Ishikawa (cell line): ENCODE data around the gene POLR1D.

Experiments used
- CEBPB ChIP-seq: IDR thresholded peaks from 2 replicates; pipeline ENCODE4 v1.6.1; 2012
- FOXM1 ChIP-seq: IDR thresholded peaks from 2 replicates; pipeline ENCODE4 v1.6.1; 2012; ENCODE audit warnings: low read depth, borderline replicate concordance
- MAX ChIP-seq: IDR thresholded peaks from 2 replicates; pipeline ENCODE4 v1.6.1; 2012
- TF ChIP-seq, protein P1 (sequence below): IDR thresholded peaks from 2 replicates; pipeline ENCODE4 v1.6.1; 2012; ENCODE audit warnings: low read depth, mild to moderate bottlenecking

DNA sequence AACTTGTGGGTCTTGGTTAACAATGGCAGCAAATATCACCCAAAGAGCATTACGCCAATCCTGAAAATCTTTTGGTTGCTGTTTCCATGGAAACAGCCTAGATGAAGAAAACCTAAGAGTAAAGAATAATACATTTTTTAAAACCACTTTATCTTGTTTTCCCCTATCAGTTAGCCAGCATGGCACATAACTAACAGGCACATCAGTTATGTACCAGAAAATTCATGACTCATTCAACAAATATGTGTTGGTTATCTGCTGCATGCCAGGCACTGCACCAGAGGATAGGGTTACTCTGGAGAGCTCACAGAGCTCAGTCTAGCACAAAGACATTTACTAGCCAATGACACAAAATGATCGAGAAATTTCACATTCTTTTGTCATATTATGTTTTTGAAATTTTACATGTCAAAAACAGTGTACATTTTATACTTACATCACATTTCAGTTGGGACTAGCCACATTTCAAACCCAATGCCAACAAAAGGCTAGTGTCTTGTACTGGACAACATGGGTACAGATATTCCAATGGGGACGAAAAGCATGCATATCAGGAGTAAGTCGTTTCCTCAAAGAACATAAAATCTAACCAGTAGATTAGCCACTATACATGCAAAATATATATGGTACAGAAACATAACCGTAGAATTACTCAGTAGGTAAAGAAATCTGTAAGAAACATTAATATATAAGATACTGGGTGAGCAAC is 21.7 kb upstream of the POLR1D start:
- no peak for TF ChIP-seq CEBPB
- TF ChIP-seq FOXM1, result no peak
- TF ChIP-seq, protein P1, sequence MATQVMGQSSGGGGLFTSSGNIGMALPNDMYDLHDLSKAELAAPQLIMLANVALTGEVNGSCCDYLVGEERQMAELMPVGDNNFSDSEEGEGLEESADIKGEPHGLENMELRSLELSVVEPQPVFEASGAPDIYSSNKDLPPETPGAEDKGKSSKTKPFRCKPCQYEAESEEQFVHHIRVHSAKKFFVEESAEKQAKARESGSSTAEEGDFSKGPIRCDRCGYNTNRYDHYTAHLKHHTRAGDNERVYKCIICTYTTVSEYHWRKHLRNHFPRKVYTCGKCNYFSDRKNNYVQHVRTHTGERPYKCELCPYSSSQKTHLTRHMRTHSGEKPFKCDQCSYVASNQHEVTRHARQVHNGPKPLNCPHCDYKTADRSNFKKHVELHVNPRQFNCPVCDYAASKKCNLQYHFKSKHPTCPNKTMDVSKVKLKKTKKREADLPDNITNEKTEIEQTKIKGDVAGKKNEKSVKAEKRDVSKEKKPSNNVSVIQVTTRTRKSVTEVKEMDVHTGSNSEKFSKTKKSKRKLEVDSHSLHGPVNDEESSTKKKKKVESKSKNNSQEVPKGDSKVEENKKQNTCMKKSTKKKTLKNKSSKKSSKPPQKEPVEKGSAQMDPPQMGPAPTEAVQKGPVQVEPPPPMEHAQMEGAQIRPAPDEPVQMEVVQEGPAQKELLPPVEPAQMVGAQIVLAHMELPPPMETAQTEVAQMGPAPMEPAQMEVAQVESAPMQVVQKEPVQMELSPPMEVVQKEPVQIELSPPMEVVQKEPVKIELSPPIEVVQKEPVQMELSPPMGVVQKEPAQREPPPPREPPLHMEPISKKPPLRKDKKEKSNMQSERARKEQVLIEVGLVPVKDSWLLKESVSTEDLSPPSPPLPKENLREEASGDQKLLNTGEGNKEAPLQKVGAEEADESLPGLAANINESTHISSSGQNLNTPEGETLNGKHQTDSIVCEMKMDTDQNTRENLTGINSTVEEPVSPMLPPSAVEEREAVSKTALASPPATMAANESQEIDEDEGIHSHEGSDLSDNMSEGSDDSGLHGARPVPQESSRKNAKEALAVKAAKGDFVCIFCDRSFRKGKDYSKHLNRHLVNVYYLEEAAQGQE, result no peak
- TF ChIP-seq MAX, result no peak
